NCI-H82 treated with DMSO at 0.1 percent for 48 hours (cell line): Measurements from ENCODE around the gene OBI1.

Source experiments
- DNase-seq: peaks from one replicate; lab custom pipeline; 2025; ENCODE audit not compliant: unreplicated experiment; lab: John Stamatoyannopoulos, UW

The OBI1 gene

GRCh38 chr13:78658630-78659449, at the start of gene OBI1:
Gene OBI1, minus strand, starts transcription at chr13:78659155. Its CDS starts 35 bp downstream, at chr13:78659120.
- DNase-seq = peak; percentile 62

- no peak for DNase-seq
Observed at GRCh38 chr13:78701383-78701782, 42.4 kb upstream of the OBI1 start.

- no peak for DNase-seq
Observed at GRCh38 chr13:78700121-78700910, 41.4 kb upstream of the OBI1 start.

GRCh38 chr13:78689011-78689410, 30.1 kb upstream of the OBI1 start:
- no peak for DNase-seq

- DNase-seq = no peak
Observed at GRCh38 chr13:78686461-78686860, 27.5 kb upstream of the OBI1 start.

- DNase-seq = no peak
Observed at GRCh38 chr13:78680576-78681350, 21.8 kb upstream of the OBI1 start.

GRCh38 chr13:78680115-78680561, 21.2 kb upstream of the OBI1 start:
- DNase-seq = no peak

- DNase-seq = no peak
Observed at GRCh38 chr13:78679329-78679728, 20.4 kb upstream of the OBI1 start.

GRCh38 chr13:78675112-78675511, 16.2 kb upstream of the OBI1 start:
- no peak for DNase-seq

- no peak for DNase-seq
Observed at GRCh38 chr13:78674638-78675037, 15.7 kb upstream of the OBI1 start.

GRCh38 chr13:78662467-78662866, 3.5 kb upstream of the OBI1 start:
- no peak for DNase-seq

GRCh38 chr13:78660495-78660857, 1.5 kb upstream of the OBI1 start:
- DNase-seq = no peak

GRCh38 chr13:78659732-78660494, 958 bp upstream of the OBI1 start:
- DNase-seq = no peak

- no peak for DNase-seq
Observed at GRCh38 chr13:78659450-78659730, 435 bp upstream of the OBI1 start.

- no peak for DNase-seq
Observed at GRCh38 chr13:78657699-78658629, 991 bp downstream of the OBI1 start.

GRCh38 chr13:78655906-78656305, 3.0 kb downstream of the OBI1 start:
- no peak for DNase-seq

GRCh38 chr13:78655007-78655406, 3.9 kb downstream of the OBI1 start:
- no peak for DNase-seq

- no peak for DNase-seq
Observed at GRCh38 chr13:78652651-78653050, 6.3 kb downstream of the OBI1 start.

- no peak for DNase-seq
Observed at GRCh38 chr13:78650717-78651083, 8.3 kb downstream of the OBI1 start.
